Head of caudate nucleus (tissue), 42 donors: ENCODE results near the gene EDAR.

Source experiments
- DNase-seq, 42 donors: peaks; one replicate each; pipeline versions ENCODE4 v3.0.0 to v3.0.0-alpha.2; 2020 to 2021; ENCODE audit warnings: mixed read lengths in 7 of 42
- intact Hi-C: fragments of 100-400 bp; cut with DNase I; formaldehyde crosslinking; loops from one replicate; pipeline ENCODE4 v1.15.0; 2022

EDAR gene

DNA sequence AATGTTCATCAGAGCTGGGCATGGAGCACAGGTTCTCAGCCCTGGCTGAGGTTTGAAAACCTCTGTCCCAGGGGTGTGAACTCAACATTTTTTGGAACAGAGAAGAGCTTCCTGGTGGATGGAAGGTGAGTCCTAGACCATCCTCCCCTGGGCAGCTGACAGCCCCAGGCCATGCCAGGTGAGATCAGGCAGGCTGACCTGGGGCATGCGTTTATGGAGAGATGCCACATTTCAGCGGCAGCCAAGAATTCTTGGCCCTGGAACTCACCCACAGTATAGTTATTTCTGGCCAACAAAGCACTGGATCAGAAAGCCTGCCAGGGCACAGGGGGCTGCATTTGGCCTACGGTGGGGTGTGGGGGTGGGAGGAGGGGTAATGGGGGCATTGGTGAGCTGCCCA is 83.8 kb downstream of the EDAR start:
- no peak for DNase-seq

DNA sequence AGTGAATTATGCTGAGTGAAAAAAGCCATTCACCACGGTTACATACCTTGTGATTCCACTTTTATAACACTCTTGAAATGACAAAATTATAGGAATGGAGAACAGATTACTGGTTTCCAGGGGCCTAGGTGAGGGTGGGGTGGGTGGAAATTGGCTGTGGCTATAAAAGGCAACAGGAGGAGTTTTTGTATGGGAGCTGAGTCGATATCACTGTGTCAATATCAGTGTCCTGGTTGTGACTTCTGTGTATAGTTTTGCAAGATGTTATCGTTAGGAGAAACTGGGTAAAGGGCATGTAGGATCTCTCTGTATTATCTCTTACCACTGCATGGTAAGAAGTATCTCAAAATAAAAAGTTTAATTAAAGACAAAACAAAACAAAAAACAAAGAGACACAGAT is 84.3 kb downstream of the EDAR start:
- DNase-seq, result no peak

More for the DNA sequence above, 83.8 kb downstream of the EDAR start:
- intact Hi-C loops, result no loop called here

DNA sequence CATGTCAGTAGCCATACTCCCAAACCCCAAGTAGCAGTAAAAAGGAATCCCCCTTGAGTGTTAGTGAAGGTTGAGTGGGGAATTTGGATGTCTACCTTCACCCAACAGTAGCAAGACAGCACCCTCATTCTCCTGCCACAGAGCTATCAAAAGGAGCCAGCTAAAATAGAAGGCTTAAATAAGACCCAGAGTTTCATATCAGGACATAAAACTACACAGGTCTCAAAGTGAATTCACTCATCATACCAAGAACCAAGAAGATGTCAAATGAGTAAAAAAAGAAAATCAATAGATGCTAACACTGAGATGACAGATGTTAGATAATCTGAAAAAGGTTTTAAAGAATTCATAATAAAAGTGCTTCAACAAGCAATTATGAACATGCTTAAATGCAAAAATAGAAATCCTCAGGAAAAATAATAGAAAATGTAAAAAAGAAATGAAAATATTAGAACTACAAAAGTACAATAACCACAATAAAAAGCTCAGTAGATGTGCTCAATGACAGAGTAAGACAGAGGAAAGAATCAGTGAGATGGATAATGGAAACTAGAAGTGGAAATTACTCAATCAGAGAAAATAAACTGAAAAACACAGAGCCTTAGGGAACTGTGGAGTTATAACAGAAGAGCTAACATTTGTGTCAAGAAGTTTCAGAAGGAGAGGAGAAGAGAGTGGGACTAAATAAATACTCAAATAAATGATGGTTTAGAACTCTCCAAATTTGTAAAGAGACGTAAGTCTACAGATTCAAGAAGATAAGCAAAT is 90.5 kb downstream of the EDAR start:
- intact Hi-C loops, result no loop called here
- no peak for DNase-seq

More for the DNA sequence above, 84.3 kb downstream of the EDAR start:
- intact Hi-C loops, result no loop called here

DNA sequence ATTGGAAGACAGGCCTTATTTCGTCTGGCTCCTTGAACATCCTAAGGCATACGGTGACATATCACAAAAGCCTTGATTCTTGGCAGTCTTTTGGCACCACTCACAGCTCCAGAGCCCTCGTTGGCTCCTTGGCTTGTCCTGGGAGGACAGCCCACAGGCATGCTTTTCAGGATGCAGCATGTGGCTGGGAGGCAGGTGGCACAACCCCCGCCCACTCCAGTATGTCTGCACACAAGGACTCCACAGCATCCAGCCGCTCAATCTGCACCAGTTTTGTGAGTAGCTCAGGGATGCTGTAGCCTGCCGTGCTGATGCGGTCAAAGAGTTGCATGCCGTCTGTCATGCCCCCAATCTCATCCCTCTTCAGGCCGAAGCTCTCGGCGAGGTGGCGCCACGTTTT is 92.3 kb downstream of the EDAR start:
- intact Hi-C loops, result no loop called here
- no peak for DNase-seq

DNA sequence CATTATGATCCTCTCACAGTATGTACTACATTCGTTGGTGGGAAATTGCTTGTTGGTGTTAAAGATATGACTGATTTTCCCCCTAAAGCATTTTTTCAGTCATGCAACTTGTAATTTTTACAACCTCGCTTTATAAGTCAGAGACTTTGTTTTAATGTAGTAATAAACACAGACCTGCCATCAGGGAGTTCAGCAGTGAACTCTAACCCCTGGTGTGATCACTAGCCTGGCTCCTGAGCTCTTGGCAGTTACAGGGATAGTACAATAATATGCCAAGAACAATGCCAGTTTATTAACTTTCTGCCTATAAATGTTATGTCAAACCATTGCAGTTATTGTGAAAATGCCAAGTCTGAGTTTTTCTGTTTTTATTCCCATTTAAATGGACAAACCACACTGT is 93.8 kb downstream of the EDAR start:
- no peak for DNase-seq
- intact Hi-C loops, result no loop called here

DNA sequence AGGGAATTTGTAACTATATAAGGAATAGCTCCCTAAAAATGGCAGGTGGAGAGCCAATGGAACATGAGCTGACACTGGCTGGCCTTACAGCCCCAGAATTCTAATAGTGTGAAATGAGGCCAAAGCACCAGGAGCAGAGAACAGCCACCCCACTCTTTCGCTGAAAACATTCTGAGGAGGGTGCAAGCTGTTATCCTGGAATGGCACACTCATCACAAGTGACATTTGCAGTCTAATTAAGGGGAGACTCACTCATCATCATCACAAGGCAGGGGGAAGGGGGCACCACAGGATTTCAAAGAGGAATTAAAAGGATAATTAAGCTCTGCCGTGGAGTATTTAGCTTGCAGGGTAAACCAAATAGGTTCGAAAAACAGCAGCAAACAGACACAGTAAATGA is 94.3 kb downstream of the EDAR start:
- intact Hi-C loops, result no loop called here
- no peak for DNase-seq

DNA sequence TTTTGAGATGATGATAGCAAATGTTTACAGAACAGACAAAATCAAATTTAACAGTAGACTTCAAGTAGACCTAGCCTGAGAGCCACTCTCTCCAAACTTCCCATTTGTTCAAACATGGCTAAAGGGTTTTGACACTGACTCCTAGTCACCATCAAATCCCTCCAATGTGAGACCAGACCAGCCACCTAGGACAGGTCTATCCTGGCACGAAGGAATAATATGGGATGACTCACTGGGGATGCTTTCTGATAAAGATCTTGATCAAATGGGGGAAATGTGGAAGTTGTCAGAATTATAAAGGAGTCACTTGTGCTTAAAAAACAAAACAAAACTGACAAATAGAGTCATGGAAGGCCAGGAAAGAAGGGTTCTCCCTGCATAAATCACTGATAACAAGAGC is 95.7 kb downstream of the EDAR start:
- DNase-seq, result no peak
- intact Hi-C loops, result no loop called here

DNA sequence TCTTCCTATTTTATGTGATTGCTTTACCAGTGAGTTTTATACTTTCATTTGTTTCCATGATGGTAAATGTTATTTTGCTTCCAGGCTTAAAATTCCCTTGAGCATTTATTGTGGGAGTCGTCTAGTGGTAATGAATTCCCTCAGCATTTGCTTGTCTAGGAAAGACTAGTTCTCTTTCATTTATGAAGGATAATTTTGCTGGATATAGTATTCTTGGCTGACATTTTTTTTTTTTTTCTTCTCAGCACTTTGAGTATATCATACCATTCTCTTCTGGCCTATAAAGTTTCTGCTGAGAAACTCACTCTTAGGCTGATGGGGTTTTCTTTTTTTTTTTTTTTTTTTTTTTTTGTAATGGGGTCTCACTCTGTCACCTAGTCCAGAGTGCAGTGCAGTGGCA is 99.1 kb downstream of the EDAR start:
- intact Hi-C loops, result no loop called here
- no peak for DNase-seq

DNA sequence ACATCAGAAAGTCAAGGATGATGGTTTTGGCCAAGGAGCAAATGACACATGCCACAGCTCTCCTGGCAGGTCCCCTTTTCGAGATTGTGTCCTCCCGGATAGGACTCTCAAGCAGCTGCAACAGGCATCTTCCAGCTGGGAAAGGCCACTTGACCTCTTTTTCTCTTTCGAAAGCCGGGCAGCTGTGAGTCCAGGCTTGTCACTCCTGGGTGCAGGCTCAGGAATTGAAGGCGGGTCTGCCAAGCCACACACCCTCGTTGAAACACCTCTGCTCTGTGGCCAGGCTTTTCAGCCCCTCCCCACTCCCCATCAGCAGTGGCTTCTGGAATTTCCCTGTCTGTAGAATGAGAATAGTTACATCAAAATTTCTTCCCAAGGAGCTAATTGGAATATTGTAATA is 104.4 kb downstream of the EDAR start:
- no peak for DNase-seq

DNA sequence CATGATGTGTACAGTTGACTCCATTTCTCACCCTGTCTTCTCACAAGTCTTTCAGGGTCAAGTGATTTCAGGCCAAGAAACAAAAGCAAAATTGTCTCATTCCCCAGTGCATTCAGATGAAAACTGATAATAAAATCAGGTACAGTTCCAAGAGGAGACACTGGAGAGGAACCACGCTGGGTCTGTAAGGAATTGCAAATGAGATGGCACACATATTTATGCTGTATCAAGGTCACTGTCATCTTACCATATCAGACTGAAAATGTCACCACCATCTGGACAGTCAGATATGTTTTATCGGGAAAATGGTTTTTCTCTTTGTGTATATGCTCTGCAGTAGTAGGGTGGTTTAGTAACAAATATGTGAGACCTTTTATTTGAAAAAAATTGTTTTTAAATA is 110.7 kb downstream of the EDAR start:
- DNase-seq, result no peak
- intact Hi-C loops, result no loop called here

More for the DNA sequence above, 104.4 kb downstream of the EDAR start:
- intact Hi-C loops, result no loop called here

DNA sequence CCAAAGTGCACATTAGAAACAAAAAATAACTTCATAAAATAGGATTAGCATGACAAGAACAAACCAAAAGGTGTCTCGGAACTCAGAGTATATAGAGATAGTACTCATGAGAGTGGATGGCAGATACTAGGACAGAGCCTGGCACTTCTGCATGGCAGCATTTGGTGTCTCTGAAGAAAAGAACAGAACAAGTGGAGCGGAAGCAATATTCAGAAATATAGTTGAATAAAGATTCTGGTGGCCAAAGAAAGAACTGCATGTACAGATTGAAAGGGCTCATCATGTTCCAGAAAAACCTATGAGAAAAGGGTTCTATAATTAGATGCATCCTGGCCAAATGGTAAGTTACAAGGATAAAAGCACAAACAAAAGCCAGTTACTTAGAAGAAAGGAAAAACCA is 111.5 kb downstream of the EDAR start:
- no peak for DNase-seq
- intact Hi-C loops, result no loop called here

DNA sequence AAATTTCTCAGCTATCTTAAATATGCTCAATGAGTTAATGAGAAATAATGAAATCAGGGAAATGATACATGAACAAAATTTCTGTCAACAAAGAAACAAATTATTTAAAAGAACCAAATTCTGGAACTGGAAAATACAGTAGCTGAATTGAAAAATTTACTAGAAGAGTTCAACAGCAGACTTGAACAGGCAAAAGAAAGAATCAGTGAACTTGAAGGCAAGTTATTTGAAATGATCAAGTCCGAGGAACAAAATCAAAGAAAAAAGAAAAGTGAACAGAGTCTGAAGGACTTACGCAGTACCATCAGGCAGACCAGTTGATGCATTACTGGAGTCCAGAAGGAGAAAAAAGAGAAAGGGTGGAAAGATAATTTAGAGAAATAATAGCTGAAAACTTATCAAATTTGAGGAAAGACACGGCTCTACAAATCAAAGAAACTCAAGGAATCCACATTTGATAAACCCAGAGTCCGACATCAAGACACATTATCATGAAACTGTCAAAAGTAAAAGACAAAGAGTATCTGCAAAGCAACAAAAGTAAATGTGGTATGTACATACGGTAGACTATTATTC is 118.9 kb downstream of the EDAR start:
- no peak for DNase-seq
- intact Hi-C loops, result no loop called here

DNA sequence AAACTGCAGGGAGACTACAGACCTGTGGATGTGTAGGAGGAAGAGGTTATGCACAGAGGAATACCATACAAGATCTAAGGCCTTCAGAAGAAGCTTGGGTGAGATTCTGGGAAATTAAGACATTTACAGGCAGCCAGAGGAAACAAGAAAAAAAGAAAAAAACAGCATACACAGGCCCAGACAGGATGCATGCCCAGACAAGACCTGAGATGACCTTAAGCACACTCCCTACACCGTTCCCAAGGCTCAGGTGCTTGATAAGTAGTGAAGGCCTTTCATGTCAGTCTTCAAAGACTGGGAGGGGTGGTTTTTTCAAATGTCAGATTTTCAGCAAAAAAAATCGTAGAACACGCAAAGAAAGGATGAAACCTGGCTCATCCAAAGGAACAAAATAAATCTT is 119.5 kb downstream of the EDAR start:
- intact Hi-C loops, result no loop called here

DNA sequence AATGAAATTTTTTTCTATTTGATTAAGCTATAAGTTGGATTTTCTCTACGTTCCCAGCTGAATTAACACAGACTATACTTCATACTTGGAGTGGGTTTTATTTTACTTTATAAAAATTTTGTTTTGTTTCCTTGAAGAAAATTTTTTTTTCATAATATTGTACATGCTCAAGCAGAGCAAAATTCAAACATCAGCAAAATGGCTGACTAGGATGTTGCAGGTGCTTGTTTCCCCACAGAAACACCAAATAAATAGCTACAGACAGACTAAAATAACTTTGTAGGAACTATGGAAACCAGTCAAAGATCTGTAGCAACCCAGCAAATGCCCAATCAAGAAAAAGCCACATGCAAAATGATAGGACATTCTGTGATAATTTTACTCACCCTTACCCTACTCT is 120.1 kb downstream of the EDAR start:
- no peak for DNase-seq
- intact Hi-C loops, result no loop called here

More for the DNA sequence above, 119.5 kb downstream of the EDAR start:
- DNase-seq, result no peak

DNA sequence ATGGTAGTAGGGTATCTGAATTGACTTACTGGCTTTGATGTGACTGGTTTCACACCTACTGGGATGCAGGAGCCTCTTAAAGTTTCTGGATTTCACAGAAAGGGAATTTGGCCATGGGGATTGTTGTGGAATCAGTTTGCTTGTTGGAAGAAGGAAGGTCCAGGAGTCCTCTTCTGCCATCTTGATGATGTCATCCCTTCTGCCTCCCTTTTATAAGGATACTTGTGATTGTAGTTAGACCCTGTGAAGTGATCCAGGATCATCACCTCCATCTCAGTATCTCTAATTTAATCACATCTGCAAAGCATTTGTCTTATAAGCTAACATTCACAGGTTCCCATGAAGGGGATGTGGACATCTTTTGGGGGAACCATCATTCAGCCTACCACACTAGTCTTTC is 123.0 kb downstream of the EDAR start:
- DNase-seq, result no peak
- intact Hi-C loops, result no loop called here

DNA sequence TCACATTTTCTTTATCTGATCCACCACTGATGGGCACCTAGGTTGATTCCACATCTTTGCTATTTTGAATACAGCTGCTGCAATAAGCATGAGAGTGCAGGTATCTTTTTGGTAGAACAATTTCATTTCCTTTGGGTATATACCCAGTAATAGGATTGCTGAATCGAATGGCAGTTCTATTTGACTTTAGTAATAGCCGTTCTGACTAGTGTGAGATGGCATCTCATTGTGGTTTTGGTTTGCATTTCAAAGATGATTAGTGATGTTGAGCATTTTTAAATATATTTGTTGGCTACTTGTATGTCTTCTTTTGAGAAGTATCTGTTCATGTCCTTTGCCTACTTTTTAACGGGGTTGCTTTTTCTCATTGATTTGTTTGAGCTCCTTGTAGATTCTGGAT is 130.1 kb downstream of the EDAR start:
- intact Hi-C loops, result no loop called here
- DNase-seq, result no peak

DNA sequence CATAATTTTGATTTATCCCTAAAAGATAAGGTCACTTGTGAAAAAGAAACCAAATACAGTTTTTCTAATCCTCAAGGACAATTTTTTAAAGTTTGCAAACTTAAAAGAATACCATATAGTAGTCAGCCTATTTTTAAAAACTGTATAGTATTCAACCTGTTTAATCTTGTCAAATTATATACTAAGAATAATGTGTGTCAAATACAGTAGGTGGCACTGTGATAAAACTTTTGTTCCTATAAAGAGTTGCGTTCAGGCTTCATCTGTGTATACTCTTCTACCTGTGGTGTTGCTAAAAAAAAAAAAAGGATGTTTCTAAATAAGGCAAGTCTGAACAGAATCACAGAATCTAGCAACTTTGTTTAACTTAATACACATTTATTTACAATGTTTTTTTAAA is 133.8 kb downstream of the EDAR start:
- no peak for DNase-seq
- intact Hi-C loops, result no loop called here

DNA sequence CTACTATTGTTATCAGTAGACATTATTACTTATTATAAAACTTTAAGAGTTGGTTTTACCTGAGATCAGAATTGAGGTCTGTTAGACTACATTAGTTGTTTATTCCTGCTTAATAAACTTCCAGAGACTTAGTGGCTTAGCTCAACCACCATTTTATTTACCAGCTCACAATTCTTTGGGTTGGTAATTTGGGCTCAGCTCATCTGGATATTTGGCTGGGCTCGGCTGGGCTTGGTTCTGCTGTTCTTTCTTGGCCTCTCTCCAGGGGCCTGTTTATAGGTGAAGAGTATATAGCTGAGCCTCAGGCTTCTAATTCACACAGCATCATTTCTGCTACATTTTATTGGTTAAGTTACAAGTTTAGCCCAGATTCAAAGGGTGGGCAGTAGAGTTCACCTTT is 134.5 kb downstream of the EDAR start:
- no peak for DNase-seq
- intact Hi-C loops, result no loop called here

DNA sequence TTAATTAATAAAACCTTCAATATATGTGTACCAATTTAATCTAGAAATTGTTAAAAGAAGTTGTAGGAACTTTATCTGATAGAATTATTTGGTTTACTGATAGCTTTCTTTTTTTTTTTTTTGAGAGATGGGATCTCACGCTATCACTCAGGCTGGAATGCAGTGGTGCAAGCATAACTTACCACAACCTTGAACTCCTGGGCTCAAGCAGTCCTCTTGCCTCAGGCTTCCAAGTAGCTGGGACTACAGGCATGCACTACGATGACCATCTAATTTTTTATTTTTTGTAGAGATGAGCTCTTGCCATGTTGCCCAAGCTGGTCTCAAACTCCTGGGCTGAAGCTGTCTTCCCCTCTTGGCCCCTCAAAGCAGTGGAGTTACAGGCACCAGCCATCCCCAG is 135.6 kb downstream of the EDAR start:
- no peak for DNase-seq
- intact Hi-C loops, result no loop called here

DNA sequence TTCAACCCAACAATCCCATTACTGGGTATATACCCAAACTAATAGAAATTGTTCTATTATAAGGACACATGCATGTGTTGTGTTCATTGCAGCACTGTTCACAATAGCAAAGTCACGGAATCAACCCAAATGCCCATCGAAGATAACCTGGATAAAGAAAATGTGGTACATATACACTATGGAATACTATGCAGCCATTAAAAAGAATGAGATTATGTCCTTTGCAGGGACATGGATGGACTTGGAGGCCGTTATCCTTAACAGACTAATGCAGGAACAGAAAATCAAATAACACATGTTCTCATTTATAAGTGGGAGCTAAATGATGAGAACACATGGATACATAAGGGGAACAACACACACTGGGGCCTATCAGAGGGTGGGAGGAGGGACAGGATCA is 136.6 kb downstream of the EDAR start:
- intact Hi-C loops, result no loop called here
- DNase-seq, result no peak

DNA sequence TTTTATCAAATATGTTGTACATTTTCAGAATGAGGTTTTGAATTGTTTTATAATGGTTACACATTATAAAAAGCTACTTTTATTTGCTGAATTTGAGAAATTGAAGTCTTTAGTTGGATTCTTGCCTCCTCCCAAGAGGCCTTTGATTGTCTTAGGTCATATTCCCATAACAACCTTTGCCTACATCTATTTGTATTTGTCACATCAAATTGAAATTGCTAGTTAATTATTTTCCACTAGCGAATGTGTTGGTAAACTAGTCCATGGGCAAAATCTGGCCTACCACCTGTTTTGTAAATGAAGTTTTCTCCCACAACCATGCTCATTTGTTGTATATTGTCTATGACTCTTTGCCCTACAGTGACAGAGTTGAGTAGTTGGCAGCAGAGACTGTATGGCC is 142.0 kb downstream of the EDAR start:
- no peak for DNase-seq
- intact Hi-C loops, result no loop called here
